HEK293 (cell line): ENCODE measurements around the gene TSPO2.

Experiments
- BCL11A ChIP-seq: fragments of 450-650 bp; formaldehyde crosslinking; IDR thresholded peaks from 2 replicates; pipeline ENCODE4 v1.5.1; 2016; ENCODE audit warnings: low read depth, missing biosample characterization, missing genetic modification characterization
- BCL11B ChIP-seq: fragments of 450-650 bp; formaldehyde crosslinking; IDR thresholded peaks from 2 replicates; pipeline ENCODE4 v1.5.1; 2016; ENCODE audit warnings: low read depth, missing biosample characterization, missing genetic modification characterization
- HIC1 ChIP-seq: fragments of 450-650 bp; formaldehyde crosslinking; IDR thresholded peaks from 2 replicates; pipeline ENCODE4 v1.5.1; 2016; ENCODE audit warnings: missing biosample characterization, missing genetic modification characterization
- HOXA7 ChIP-seq: sonication (generic); formaldehyde crosslinking; IDR thresholded peaks from 2 replicates; pipeline ENCODE4 v1.8.1; 2022; ENCODE audit warnings: missing genetic modification reagents, borderline replicate concordance
- KLF16 ChIP-seq: fragments of 450-650 bp; formaldehyde crosslinking; IDR thresholded peaks from 2 replicates; pipeline ENCODE4 v1.5.1; 2017; ENCODE audit warnings: missing biosample characterization, missing genetic modification characterization
- KLF8 ChIP-seq: fragments of 450-650 bp; formaldehyde crosslinking; IDR thresholded peaks from 2 replicates; pipeline ENCODE4 v1.5.1; 2016; ENCODE audit warnings: missing biosample characterization, missing genetic modification characterization
- SP7 ChIP-seq: fragments of 450-650 bp; formaldehyde crosslinking; IDR thresholded peaks from 2 replicates; pipeline ENCODE4 v1.5.1; 2016; ENCODE audit warnings: missing biosample characterization, missing genetic modification characterization
- TCF7L2 ChIP-seq: IDR thresholded peaks from 2 replicates; pipeline ENCODE4 v1.6.1; 2011; ENCODE audit warnings: low read depth, mild to moderate bottlenecking, inconsistent platforms, low read length, moderate library complexity, borderline replicate concordance
- ZBTB7A ChIP-seq: fragments of 450-650 bp; formaldehyde crosslinking; IDR thresholded peaks from 2 replicates; pipeline ENCODE4 v1.5.1; 2016; ENCODE audit warnings: low read depth, missing biosample characterization, missing genetic modification characterization
- ZEB2 ChIP-seq: fragments of 450-650 bp; formaldehyde crosslinking; IDR thresholded peaks from 2 replicates; pipeline ENCODE4 v1.5.1; 2016; ENCODE audit warnings: missing biosample characterization, missing genetic modification characterization
- ZFP37 ChIP-seq: fragments of 450-650 bp; formaldehyde crosslinking; IDR thresholded peaks from 2 replicates; pipeline ENCODE4 v1.5.1; 2016; ENCODE audit warnings: missing biosample characterization, missing genetic modification characterization
- ZFP69B ChIP-seq: fragments of 450-650 bp; formaldehyde crosslinking; IDR thresholded peaks from 2 replicates; pipeline ENCODE4 v1.5.1; 2016; ENCODE audit warnings: missing biosample characterization, missing genetic modification characterization
- ZIC2 ChIP-seq: fragments of 450-650 bp; formaldehyde crosslinking; IDR thresholded peaks from 2 replicates; pipeline ENCODE4 v1.5.1; 2016; ENCODE audit warnings: missing biosample characterization, missing genetic modification characterization
- ZNF10 ChIP-seq: fragments of 450-650 bp; formaldehyde crosslinking; IDR thresholded peaks from 2 replicates; pipeline ENCODE4 v1.5.1; 2017; ENCODE audit warnings: missing biosample characterization, missing genetic modification characterization
- ZNF121 ChIP-seq: fragments of 450-650 bp; formaldehyde crosslinking; IDR thresholded peaks from 2 replicates; pipeline ENCODE4 v1.5.1; 2016; ENCODE audit warnings: missing biosample characterization, missing genetic modification characterization
- ZNF274 ChIP-seq, 2 experiments: fragments of 200-500 bp in 1 of 2; fragments of 450-650 bp in 1 of 2; sonication (Bioruptor generic) in 1 of 2; formaldehyde crosslinking in 1 of 2; IDR thresholded peaks; 2 replicates each; pipeline versions ENCODE4 v1.5.1 to v1.6.1; 2014 to 2016; ENCODE audit warnings: borderline replicate concordance in 1 of 2, inconsistent platforms in 1 of 2, low read length in 1 of 2, missing biosample characterization in 1 of 2, missing genetic modification characterization in 1 of 2
- ZNF324 ChIP-seq: fragments of 450-650 bp; formaldehyde crosslinking; IDR thresholded peaks from 2 replicates; pipeline ENCODE4 v1.5.1; 2016; ENCODE audit warnings: missing biosample characterization, missing genetic modification characterization
- ZNF341 ChIP-seq: fragments of 450-650 bp; formaldehyde crosslinking; IDR thresholded peaks from 2 replicates; pipeline ENCODE4; 2016; ENCODE audit warnings: low read depth, missing biosample characterization, missing genetic modification characterization
- ZNF473 ChIP-seq: fragments of 450-650 bp; formaldehyde crosslinking; IDR thresholded peaks from 2 replicates; pipeline ENCODE4 v1.5.1; 2017; ENCODE audit warnings: missing biosample characterization, missing genetic modification characterization
- ZNF501 ChIP-seq: fragments of 450-650 bp; formaldehyde crosslinking; IDR thresholded peaks from 2 replicates; pipeline ENCODE4 v1.5.1; 2016; ENCODE audit warnings: missing biosample characterization, missing genetic modification characterization
- ZNF610 ChIP-seq: fragments of 450-650 bp; formaldehyde crosslinking; IDR thresholded peaks from 2 replicates; pipeline ENCODE4 v1.5.1; 2016; ENCODE audit warnings: missing biosample characterization, missing genetic modification characterization, borderline replicate concordance
- ZNF624 ChIP-seq: fragments of 450-650 bp; formaldehyde crosslinking; IDR thresholded peaks from 2 replicates; pipeline ENCODE4 v1.5.1; 2017; ENCODE audit warnings: missing biosample characterization, missing genetic modification characterization
- ZNF707 ChIP-seq: fragments of 450-650 bp; formaldehyde crosslinking; IDR thresholded peaks from 2 replicates; pipeline ENCODE4 v1.5.1; 2016; ENCODE audit warnings: missing biosample characterization, missing genetic modification characterization
- ZNF843 ChIP-seq: fragments of 450-650 bp; formaldehyde crosslinking; IDR thresholded peaks from 2 replicates; pipeline ENCODE4 v1.5.1; 2016; ENCODE audit warnings: missing biosample characterization, missing genetic modification characterization
- TF ChIP-seq, protein P1 (sequence below): fragments of 450-650 bp; formaldehyde crosslinking; IDR thresholded peaks from 2 replicates; pipeline ENCODE4 v1.5.1; 2016; ENCODE audit warnings: missing biosample characterization, missing genetic modification characterization
- TF ChIP-seq, protein P2 (sequence below): fragments of 450-650 bp; formaldehyde crosslinking; IDR thresholded peaks from 2 replicates; pipeline ENCODE4 v1.5.1; 2016; ENCODE audit warnings: missing biosample characterization, missing genetic modification characterization
- TF ChIP-seq, protein P3 (sequence below): fragments of 450-650 bp; formaldehyde crosslinking; IDR thresholded peaks from 2 replicates; pipeline ENCODE4 v1.5.1; 2017; ENCODE audit warnings: missing biosample characterization, missing genetic modification characterization
- TF ChIP-seq, protein P4 (sequence below): fragments of 450-650 bp; formaldehyde crosslinking; IDR thresholded peaks from 2 replicates; pipeline ENCODE4 v1.5.1; 2016; ENCODE audit warnings: missing biosample characterization, missing genetic modification characterization, low read depth
- TF ChIP-seq, protein P5 (sequence below): fragments of 450-650 bp; formaldehyde crosslinking; IDR thresholded peaks from 2 replicates; pipeline ENCODE4 v1.5.1; 2016; ENCODE audit warnings: missing biosample characterization, missing genetic modification characterization

The TSPO2 gene

GRCh38 chr6:41027799-41028560 is 14.3 kb upstream of the TSPO2 start (continued):
- TF ChIP-seq ZNF274 (IDR thresholded peaks at IDR 0.05; ENCODE audit: low read length) (no peak), ZNF274 (tag by site-specific recombination; IDR thresholded peaks at IDR 0.05; ENCODE audit: borderline replicate concordance) (no peak), KLF8 (tag by site-specific recombination) (peak; percentile 21; the same call in 1 of the 2 replicates), ZBTB7A (tag by site-specific recombination) (no peak), ZNF473 (tag by site-specific recombination) (no peak), ZNF121 (tag by site-specific recombination) (peak; percentile 45; the same call in 1 of the 2 replicates), TCF7L2 (no peak), HOXA7 (CRISPR knock-in tag) (no peak), ZEB2 (tag by site-specific recombination) (peak; percentile 21; the same call in 1 of the 2 replicates), KLF16 (tag by site-specific recombination) (0 out of 2 replicates have a peak, but pooled peaks have one; percentile 36), SP7 (tag by site-specific recombination) (peak; percentile 56; the same call in 1 of the 2 replicates), ZIC2 (tag by site-specific recombination) (no peak), ZNF707 (tag by site-specific recombination) (no peak), ZNF341 (tag by site-specific recombination) (peak; percentile 70), ZFP69B (tag by site-specific recombination) (no peak), BCL11B (0 out of 2 replicates have a peak, but pooled peaks have one; percentile 45), ZNF624 (no peak), ZNF610 (no peak), ZNF843 (tag by site-specific recombination) (peak; percentile 39; the same call in 1 of the 2 replicates), BCL11A (tag by site-specific recombination) (peak; percentile 51; the same call in 1 of the 2 replicates), ZFP37 (tag by site-specific recombination) (peak; percentile 55; the same call in 1 of the 2 replicates), ZNF501 (tag by site-specific recombination) (peak; percentile 78), ZNF324 (no peak), ZNF10 (tag by site-specific recombination) (peak; percentile 51; the same call in 1 of the 2 replicates), HIC1 (tag by site-specific recombination) (peak; percentile 80)
- TF ChIP-seq, protein P1, sequence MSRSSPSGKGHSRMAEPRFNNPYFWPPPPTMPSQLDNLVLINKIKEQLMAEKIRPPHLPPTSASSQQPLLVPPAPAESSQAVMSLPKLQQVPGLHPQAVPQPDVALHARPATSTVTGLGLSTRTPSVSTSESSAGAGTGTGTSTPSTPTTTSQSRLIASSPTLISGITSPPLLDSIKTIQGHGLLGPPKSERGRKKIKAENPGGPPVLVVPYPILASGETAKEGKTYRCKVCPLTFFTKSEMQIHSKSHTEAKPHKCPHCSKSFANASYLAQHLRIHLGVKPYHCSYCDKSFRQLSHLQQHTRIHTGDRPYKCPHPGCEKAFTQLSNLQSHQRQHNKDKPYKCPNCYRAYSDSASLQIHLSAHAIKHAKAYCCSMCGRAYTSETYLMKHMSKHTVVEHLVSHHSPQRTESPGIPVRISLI (tag by site-specific recombination) = no peak
- TF ChIP-seq, protein P2, sequence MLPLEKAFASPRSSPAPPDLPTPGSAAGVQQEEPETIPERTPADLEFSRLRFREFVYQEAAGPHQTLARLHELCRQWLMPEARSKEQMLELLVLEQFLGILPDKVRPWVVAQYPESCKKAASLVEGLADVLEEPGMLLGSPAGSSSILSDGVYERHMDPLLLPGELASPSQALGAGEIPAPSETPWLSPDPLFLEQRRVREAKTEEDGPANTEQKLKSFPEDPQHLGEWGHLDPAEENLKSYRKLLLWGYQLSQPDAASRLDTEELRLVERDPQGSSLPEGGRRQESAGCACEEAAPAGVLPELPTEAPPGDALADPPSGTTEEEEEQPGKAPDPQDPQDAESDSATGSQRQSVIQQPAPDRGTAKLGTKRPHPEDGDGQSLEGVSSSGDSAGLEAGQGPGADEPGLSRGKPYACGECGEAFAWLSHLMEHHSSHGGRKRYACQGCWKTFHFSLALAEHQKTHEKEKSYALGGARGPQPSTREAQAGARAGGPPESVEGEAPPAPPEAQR (tag by site-specific recombination) = no peak
- TF ChIP-seq, protein P3, sequence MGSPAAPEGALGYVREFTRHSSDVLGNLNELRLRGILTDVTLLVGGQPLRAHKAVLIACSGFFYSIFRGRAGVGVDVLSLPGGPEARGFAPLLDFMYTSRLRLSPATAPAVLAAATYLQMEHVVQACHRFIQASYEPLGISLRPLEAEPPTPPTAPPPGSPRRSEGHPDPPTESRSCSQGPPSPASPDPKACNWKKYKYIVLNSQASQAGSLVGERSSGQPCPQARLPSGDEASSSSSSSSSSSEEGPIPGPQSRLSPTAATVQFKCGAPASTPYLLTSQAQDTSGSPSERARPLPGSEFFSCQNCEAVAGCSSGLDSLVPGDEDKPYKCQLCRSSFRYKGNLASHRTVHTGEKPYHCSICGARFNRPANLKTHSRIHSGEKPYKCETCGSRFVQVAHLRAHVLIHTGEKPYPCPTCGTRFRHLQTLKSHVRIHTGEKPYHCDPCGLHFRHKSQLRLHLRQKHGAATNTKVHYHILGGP (tag by site-specific recombination) = no peak
- TF ChIP-seq, protein P4, sequence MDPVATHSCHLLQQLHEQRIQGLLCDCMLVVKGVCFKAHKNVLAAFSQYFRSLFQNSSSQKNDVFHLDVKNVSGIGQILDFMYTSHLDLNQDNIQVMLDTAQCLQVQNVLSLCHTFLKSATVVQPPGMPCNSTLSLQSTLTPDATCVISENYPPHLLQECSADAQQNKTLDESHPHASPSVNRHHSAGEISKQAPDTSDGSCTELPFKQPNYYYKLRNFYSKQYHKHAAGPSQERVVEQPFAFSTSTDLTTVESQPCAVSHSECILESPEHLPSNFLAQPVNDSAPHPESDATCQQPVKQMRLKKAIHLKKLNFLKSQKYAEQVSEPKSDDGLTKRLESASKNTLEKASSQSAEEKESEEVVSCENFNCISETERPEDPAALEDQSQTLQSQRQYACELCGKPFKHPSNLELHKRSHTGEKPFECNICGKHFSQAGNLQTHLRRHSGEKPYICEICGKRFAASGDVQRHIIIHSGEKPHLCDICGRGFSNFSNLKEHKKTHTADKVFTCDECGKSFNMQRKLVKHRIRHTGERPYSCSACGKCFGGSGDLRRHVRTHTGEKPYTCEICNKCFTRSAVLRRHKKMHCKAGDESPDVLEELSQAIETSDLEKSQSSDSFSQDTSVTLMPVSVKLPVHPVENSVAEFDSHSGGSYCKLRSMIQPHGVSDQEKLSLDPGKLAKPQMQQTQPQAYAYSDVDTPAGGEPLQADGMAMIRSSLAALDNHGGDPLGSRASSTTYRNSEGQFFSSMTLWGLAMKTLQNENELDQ (tag by site-specific recombination) = no peak
- TF ChIP-seq, protein P5, sequence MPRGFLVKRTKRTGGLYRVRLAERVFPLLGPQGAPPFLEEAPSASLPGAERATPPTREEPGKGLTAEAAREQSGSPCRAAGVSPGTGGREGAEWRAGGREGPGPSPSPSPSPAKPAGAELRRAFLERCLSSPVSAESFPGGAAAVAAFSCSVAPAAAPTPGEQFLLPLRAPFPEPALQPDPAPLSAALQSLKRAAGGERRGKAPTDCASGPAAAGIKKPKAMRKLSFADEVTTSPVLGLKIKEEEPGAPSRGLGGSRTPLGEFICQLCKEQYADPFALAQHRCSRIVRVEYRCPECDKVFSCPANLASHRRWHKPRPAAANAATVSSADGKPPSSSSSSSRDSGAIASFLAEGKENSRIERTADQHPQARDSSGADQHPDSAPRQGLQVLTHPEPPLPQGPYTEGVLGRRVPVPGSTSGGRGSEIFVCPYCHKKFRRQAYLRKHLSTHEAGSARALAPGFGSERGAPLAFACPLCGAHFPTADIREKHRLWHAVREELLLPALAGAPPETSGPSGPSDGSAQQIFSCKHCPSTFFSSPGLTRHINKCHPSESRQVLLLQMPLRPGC (tag by site-specific recombination) = no peak
- TF ChIP-seq, all 188 proteins: peak for 39
